ENCODE measurements around the gene EPYC. TPM values are rescaled to one million over a fixed set of nuclear protein-coding genes. Genes with fewer than 3 reads are reported as not detected.

The EPYC gene
- total RNA-seq, 1 experiment from 2014 or later = not detected

DNA sequence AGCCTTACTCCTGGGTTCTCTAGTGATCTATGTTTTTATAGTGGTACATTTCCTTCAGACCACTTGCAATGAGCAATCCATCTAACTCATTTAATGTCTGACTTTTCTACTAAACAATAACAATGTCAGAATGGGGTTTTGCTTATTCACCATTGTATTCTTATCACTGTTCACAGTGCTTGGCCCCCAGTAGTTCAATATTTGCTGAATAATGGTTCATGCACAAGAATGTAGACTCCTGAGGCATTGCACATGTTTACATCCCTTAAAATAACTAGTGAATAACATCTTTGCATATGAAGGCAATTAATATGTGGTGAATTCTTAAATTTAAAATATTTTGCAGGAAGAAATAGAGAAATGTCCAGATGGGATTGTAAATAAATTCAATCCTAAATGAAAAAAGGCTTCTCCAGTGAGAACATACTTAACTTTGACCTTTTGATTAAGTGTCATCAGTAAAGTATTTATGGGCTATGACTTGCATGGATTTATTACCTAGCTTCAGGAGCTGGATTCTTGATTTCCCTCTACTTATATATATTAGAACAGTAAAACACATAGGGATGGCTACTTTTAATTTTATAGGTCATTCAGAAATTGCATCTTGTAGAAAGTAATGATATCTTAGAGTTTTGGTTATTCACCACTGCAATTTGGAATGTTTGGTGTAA, 53.2 kb downstream of the EPYC start:
- Mint-ChIP-seq H3K27ac (ENCODE audit: low read depth, unreplicated experiment) (no peak overlapping the region), H3K36me3 (ENCODE audit: insufficient read depth, unreplicated experiment) (no peaks in the 10 kb centered on the region), H3K4me1 (ENCODE audit: insufficient read depth, unreplicated experiment) (no peaks in the 10 kb centered on the region), H3K4me3 (ENCODE audit: unreplicated experiment) (no peak overlapping the region), H3K9me3 (ENCODE audit: unreplicated experiment) (no peaks in the 10 kb centered on the region), H3K27me3 (ENCODE audit: insufficient read depth, unreplicated experiment) (no peaks in the 10 kb centered on the region)
- ChIA-PET POLR2A (no interaction called here), CTCF (interaction anchor here (0.6 to 0.7 kb wide), 4 partner anchors 8 to 1538 kb away, joined by 3 to 6 read pairs (median 4); no protein-coding TSS in a partner anchor)
- no TSS peak for BruUV-seq (replicated peaks)
- intact Hi-C loops (cut with micrococcal nuclease) = no loop called here
- TF ChIP-seq CTCF (IDR thresholded peaks at IDR 0.05; ENCODE audit: unreplicated experiment) = no peak
- no peak for DNase-seq (ENCODE audit: unreplicated experiment)

GRCh38 chr12:90947869-90948268, 56.9 kb downstream of the EPYC start:
- Mint-ChIP-seq H3K9me3 (ENCODE audit: unreplicated experiment) (no peaks in the 10 kb centered on the region), H3K27ac (ENCODE audit: low read depth, unreplicated experiment) (no peak overlapping the region), H3K36me3 (ENCODE audit: insufficient read depth, unreplicated experiment) (no peaks in the 10 kb centered on the region), H3K4me3 (ENCODE audit: unreplicated experiment) (no peak overlapping the region), H3K27me3 (ENCODE audit: insufficient read depth, unreplicated experiment) (no peaks in the 10 kb centered on the region), H3K4me1 (ENCODE audit: insufficient read depth, unreplicated experiment) (no peaks in the 10 kb centered on the region)
- no peak for TF ChIP-seq CTCF (IDR thresholded peaks at IDR 0.05; ENCODE audit: unreplicated experiment)
- CTCF ChIA-PET = interaction anchor here (0.8 to 1.3 kb wide), 3 partner anchors 11 to 423 kb away, joined by 3 to 5 read pairs (median 3); no protein-coding TSS in a partner anchor
- POLR2A ChIA-PET = interaction anchor here (0.6 kb wide), 1 partner anchor 26 kb away, joined by 3 read pairs; no protein-coding TSS in a partner anchor
- BruUV-seq (replicated peaks) = no TSS peak
- intact Hi-C loops (cut with micrococcal nuclease) = no loop called here
- DNase-seq (ENCODE audit: unreplicated experiment) = no peak

DNA sequence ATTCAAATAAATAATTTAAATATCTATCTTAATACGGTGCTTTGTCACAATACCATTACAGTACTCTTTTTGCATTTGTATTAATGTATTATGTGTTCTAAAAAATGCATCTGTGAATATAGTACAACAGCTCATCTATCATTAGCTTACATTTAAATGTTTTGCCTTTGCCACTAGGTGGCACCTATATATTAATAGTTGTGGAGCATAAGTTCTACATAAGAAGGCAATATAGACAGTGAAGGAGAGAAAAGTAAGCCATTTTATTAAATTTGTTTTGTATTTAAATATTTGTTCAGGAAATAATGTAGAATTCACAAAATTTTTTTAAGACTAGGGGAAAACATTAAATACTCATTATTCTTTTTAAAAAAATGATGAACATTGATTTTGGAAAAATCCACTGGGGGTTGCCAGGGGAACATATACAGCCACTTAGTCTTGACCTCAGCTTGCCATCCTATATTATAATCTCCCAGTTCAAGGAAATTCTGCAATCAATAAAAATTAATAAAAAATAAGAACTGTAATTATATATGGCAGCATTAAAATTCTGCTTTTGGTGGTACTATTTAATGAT, 59.6 kb downstream of the EPYC start:
- ChIA-PET POLR2A (interaction anchor here (1.5 kb wide), 1 partner anchor 14 kb away, joined by 3 read pairs; no protein-coding TSS in a partner anchor), CTCF (interaction anchor here (0.6 to 2.7 kb wide), 13 partner anchors 13 to 1333 kb away, joined by 3 to 21 read pairs (median 3); no protein-coding TSS in a partner anchor)
- peak; percentile 34 for DNase-seq (ENCODE audit: unreplicated experiment)
- H3K4me3 Mint-ChIP-seq (ENCODE audit: unreplicated experiment) = no peak overlapping the region
- no peaks in the 10 kb centered on the region for H3K36me3 Mint-ChIP-seq (ENCODE audit: insufficient read depth, unreplicated experiment)
- no peak for TF ChIP-seq CTCF (IDR thresholded peaks at IDR 0.05; ENCODE audit: unreplicated experiment)
- H3K9me3 Mint-ChIP-seq (ENCODE audit: unreplicated experiment) = no peaks in the 10 kb centered on the region
- intact Hi-C loops (cut with micrococcal nuclease) = loop anchor here (1.0 kb wide), 1 partner anchor 410 kb away; no protein-coding TSS in a partner anchor
- H3K27me3 Mint-ChIP-seq (ENCODE audit: insufficient read depth, unreplicated experiment) = no peaks in the 10 kb centered on the region
- H3K27ac Mint-ChIP-seq (ENCODE audit: low read depth, unreplicated experiment) = no peak overlapping the region
- H3K4me1 Mint-ChIP-seq (ENCODE audit: insufficient read depth, unreplicated experiment) = no peaks in the 10 kb centered on the region
- BruUV-seq (replicated peaks) = no TSS peak

- ChIA-PET CTCF (interaction anchor here (0.6 to 3.2 kb wide), 10 partner anchors 8 to 1400 kb away, joined by 3 to 13 read pairs (median 4); no protein-coding TSS in a partner anchor), POLR2A (no interaction called here)
- no TSS peak for BruUV-seq (replicated peaks)
- DNase-seq (ENCODE audit: unreplicated experiment) = no peak
- Mint-ChIP-seq H3K4me3 (ENCODE audit: unreplicated experiment) (no peak overlapping the region), H3K9me3 (ENCODE audit: unreplicated experiment) (no peaks in the 10 kb centered on the region), H3K36me3 (ENCODE audit: insufficient read depth, unreplicated experiment) (no peaks in the 10 kb centered on the region), H3K27me3 (ENCODE audit: insufficient read depth, unreplicated experiment) (no peaks in the 10 kb centered on the region), H3K27ac (ENCODE audit: low read depth, unreplicated experiment) (no peak overlapping the region), H3K4me1 (ENCODE audit: insufficient read depth, unreplicated experiment) (peaks cover 3% of the 10 kb centered on the region)
- intact Hi-C loops (cut with micrococcal nuclease) = loop anchor here (5.0 kb wide), 1 partner anchor 931 kb away; no protein-coding TSS in a partner anchor
- no peak for TF ChIP-seq CTCF (IDR thresholded peaks at IDR 0.05; ENCODE audit: unreplicated experiment)
Measured at GRCh38 chr12:90943255-90943654, 61.5 kb downstream of the EPYC start.
